HEK293T (cell line): Measurements from ENCODE around the gene PRR19.

Experiments used
- ARNT ChIP-seq: fragments of 450-650 bp; IDR thresholded peaks from 2 replicates; pipeline ENCODE4 v1.6.1; 2017; ENCODE audit warnings: mild to moderate bottlenecking
- BHLHE40 ChIP-seq: fragments of 450-650 bp; IDR thresholded peaks from 2 replicates; pipeline ENCODE4 v1.6.1; 2016; ENCODE audit warnings: mild to moderate bottlenecking, moderate library complexity, borderline replicate concordance
- CTBP1 ChIP-seq: fragments of 450-650 bp; IDR thresholded peaks from 2 replicates; pipeline ENCODE4 v1.6.1; 2016; ENCODE audit warnings: borderline replicate concordance
- ELF4 ChIP-seq: fragments of 450-650 bp; IDR thresholded peaks from 2 replicates; pipeline ENCODE4 v1.6.1; 2017; ENCODE audit warnings: antibody characterized with exemption
- FOXA1 ChIP-seq: fragments of 450-650 bp; IDR thresholded peaks from 2 replicates; pipeline ENCODE4 v1.6.1; 2016; ENCODE audit warnings: mild to moderate bottlenecking
- FOXK2 ChIP-seq: fragments of 450-650 bp; IDR thresholded peaks from 2 replicates; pipeline ENCODE4 v1.6.1; 2016; ENCODE audit warnings: mild to moderate bottlenecking
- FOXM1 ChIP-seq: fragments of 450-650 bp; IDR thresholded peaks from 2 replicates; pipeline ENCODE4 v1.6.1; 2017; ENCODE audit warnings: mild to moderate bottlenecking, borderline replicate concordance
- HDGF ChIP-seq: fragments of 450-650 bp; IDR thresholded peaks from 2 replicates; pipeline ENCODE4 v1.6.1; 2017; ENCODE audit warnings: antibody characterized with exemption, borderline replicate concordance
- L3MBTL2 ChIP-seq: fragments of 450-650 bp; conservative IDR thresholded peaks from 2 replicates; pipeline ENCODE4 v1.6.1; 2016; ENCODE audit warnings: mild to moderate bottlenecking
- NFRKB ChIP-seq: fragments of 450-650 bp; IDR thresholded peaks from 2 replicates; pipeline ENCODE4 v1.6.1; 2016; ENCODE audit warnings: mild to moderate bottlenecking, moderate library complexity
- SP1 ChIP-seq: fragments of 450-650 bp; IDR thresholded peaks from 2 replicates; pipeline ENCODE4 v1.6.1; 2017

- TF ChIP-seq NFRKB: no peak
- TF ChIP-seq SP1: no peak
- no peak for TF ChIP-seq ARNT
- no peak for TF ChIP-seq BHLHE40
- no peak for TF ChIP-seq HDGF
- no peak for TF ChIP-seq FOXK2
- TF ChIP-seq FOXM1: no peak
- no peak for TF ChIP-seq CTBP1
- no peak for TF ChIP-seq ELF4
- no peak for TF ChIP-seq FOXA1
- TF ChIP-seq L3MBTL2: no peak
These were observed 20.6 kb upstream of the PRR19 start for GRCh38 chr19:42281146-42281826.
